Measurements from ENCODE around the gene B3GNT8.
"Not testable (repeated sequence)": the region's sequence is repeated elsewhere in the genome, so short reads cannot be mapped to it uniquely, and the experiment has no call there.

The B3GNT8 gene

GRCh38 chr19:41426952-41427646 is at the start of gene B3GNT8:
TSS of gene B3GNT8 (minus strand) at chr19:41427374. CDS start at chr19:41426778, 596 bp downstream.
- DNase-seq = peak; percentile 95

- no peak for DNase-seq
Measured at GRCh38 chr19:41476583-41476982, 49.4 kb upstream of the B3GNT8 start.

- not testable (repeated sequence) for DNase-seq
Measured at GRCh38 chr19:41463257-41464256, 36.4 kb upstream of the B3GNT8 start.

GRCh38 chr19:41462497-41462896 is 35.3 kb upstream of the B3GNT8 start:
- no peak for DNase-seq

GRCh38 chr19:41457241-41457640 is 30.1 kb upstream of the B3GNT8 start:
- no peak for DNase-seq

GRCh38 chr19:41456342-41456918 is 29.3 kb upstream of the B3GNT8 start:
- no peak for DNase-seq

GRCh38 chr19:41455936-41456335 is 28.8 kb upstream of the B3GNT8 start:
- no peak for DNase-seq

- no peak for DNase-seq
Measured at GRCh38 chr19:41452584-41453275, 25.6 kb upstream of the B3GNT8 start.

GRCh38 chr19:41449865-41450178 is 22.6 kb upstream of the B3GNT8 start:
- no peak for DNase-seq

- DNase-seq = peak; percentile 21
Measured at GRCh38 chr19:41449079-41449864, 22.1 kb upstream of the B3GNT8 start.

GRCh38 chr19:41447732-41448332 is 20.7 kb upstream of the B3GNT8 start:
- DNase-seq = no peak

- no peak for DNase-seq
Measured at GRCh38 chr19:41445575-41445974, 18.4 kb upstream of the B3GNT8 start.

GRCh38 chr19:41443813-41444455 is 16.8 kb upstream of the B3GNT8 start:
- no peak for DNase-seq

GRCh38 chr19:41442473-41443355 is 15.5 kb upstream of the B3GNT8 start, which contains the start of gene ERICH4:
TSS of gene ERICH4 (plus strand) at chr19:41443156. CDS start at chr19:41443170, 14 bp downstream.
- DNase-seq = no peak

- DNase-seq = no peak
Measured at GRCh38 chr19:41441321-41441945, 14.3 kb upstream of the B3GNT8 start.

- DNase-seq = peak; percentile 99
Measured at GRCh38 chr19:41439441-41440222, 12.5 kb upstream of the B3GNT8 start, which contains the start of gene DMAC2. TSS of gene DMAC2 (minus strand) at chr19:41439912. CDS start at chr19:41439899, 13 bp downstream.

GRCh38 chr19:41437944-41438574 is 10.9 kb upstream of the B3GNT8 start:
- DNase-seq = no peak

GRCh38 chr19:41436674-41436951 is 9.4 kb upstream of the B3GNT8 start:
- DNase-seq = no peak

Measured in NCI-H510A (cell line).